ENCODE measurements around the gene SMPD1.

GRCh38 chr11:6393989-6394670 is 3.9 kb downstream of the SMPD1 start:
- TF ChIP-seq ZNF274 (IDR thresholded peaks at IDR 0.05; ENCODE audit: low read depth, low read length) (no peak), YY1 (IDR thresholded peaks at IDR 0.05; ENCODE audit: insufficient read depth, insufficient read length) (no peak), SUZ12 (IDR thresholded peaks at IDR 0.05; ENCODE audit: extremely low read depth, insufficient read depth, insufficient read length) (no peak)
